PFSK-1 (cell line): Measurements from ENCODE around the gene LRRFIP2.

Source experiments
- FOXP2 ChIP-seq: optimal IDR thresholded peaks from 2 replicates; pipeline ENCODE3; 2011; ENCODE audit warnings: borderline replicate concordance, control low read depth, inconsistent platforms; ENCODE audit not compliant: insufficient read depth; ENCODE audit errors: extremely low read length, extremely low read depth
- POLR2AphosphoS5 ChIP-seq: IDR thresholded peaks from 2 replicates; pipeline ENCODE4 v1.6.1; 2012; ENCODE audit warnings: low read depth, mild to moderate bottlenecking, control low read depth, low read length, moderate library complexity
- SIN3A ChIP-seq: IDR thresholded peaks from 2 replicates; pipeline ENCODE4 v1.6.1; 2012; ENCODE audit warnings: mild to moderate bottlenecking, low read length, moderate library complexity, borderline replicate concordance; ENCODE audit not compliant: insufficient read depth
- TAF1 ChIP-seq: IDR thresholded peaks from 2 replicates; pipeline ENCODE4 v1.6.1; 2012; ENCODE audit warnings: low read length, control low read depth, borderline replicate concordance; ENCODE audit not compliant: insufficient read depth
- TF ChIP-seq, protein P1 (sequence below), 2 experiments: IDR thresholded peaks; 2 replicates each; pipeline versions ENCODE4 v1.6.1 to v1.8.0; 2011 to 2012; ENCODE audit warnings: low read depth in 2 of 2, low read length in 2 of 2, control low read depth in 1 of 2, inconsistent platforms in 1 of 2, mild to moderate bottlenecking in 1 of 2, moderate library complexity in 1 of 2; ENCODE audit not compliant: insufficient read depth in 1 of 2

Gene LRRFIP2

GRCh38 chr3:37040231-37040630 is 134.2 kb downstream of the LRRFIP2 start:
- TF ChIP-seq, protein P1, sequence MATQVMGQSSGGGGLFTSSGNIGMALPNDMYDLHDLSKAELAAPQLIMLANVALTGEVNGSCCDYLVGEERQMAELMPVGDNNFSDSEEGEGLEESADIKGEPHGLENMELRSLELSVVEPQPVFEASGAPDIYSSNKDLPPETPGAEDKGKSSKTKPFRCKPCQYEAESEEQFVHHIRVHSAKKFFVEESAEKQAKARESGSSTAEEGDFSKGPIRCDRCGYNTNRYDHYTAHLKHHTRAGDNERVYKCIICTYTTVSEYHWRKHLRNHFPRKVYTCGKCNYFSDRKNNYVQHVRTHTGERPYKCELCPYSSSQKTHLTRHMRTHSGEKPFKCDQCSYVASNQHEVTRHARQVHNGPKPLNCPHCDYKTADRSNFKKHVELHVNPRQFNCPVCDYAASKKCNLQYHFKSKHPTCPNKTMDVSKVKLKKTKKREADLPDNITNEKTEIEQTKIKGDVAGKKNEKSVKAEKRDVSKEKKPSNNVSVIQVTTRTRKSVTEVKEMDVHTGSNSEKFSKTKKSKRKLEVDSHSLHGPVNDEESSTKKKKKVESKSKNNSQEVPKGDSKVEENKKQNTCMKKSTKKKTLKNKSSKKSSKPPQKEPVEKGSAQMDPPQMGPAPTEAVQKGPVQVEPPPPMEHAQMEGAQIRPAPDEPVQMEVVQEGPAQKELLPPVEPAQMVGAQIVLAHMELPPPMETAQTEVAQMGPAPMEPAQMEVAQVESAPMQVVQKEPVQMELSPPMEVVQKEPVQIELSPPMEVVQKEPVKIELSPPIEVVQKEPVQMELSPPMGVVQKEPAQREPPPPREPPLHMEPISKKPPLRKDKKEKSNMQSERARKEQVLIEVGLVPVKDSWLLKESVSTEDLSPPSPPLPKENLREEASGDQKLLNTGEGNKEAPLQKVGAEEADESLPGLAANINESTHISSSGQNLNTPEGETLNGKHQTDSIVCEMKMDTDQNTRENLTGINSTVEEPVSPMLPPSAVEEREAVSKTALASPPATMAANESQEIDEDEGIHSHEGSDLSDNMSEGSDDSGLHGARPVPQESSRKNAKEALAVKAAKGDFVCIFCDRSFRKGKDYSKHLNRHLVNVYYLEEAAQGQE (IDR thresholded peaks at IDR 0.05; ENCODE audit: insufficient read depth in 1 of 2, low read depth in 2 of 2, low read length in 2 of 2) = no peak
- TF ChIP-seq SIN3A (no peak), TAF1 (no peak), POLR2AphosphoS5 (no peak), FOXP2 (no peak)

GRCh38 chr3:37039161-37039846 is 135.1 kb downstream of the LRRFIP2 start:
- TF ChIP-seq, protein P1 (IDR thresholded peaks at IDR 0.05; ENCODE audit: insufficient read depth in 1 of 2, low read depth in 2 of 2, low read length in 2 of 2) = no peak
- no peak for TF ChIP-seq SIN3A
- no peak for TF ChIP-seq TAF1
- TF ChIP-seq FOXP2 = no peak
- no peak for TF ChIP-seq POLR2AphosphoS5

- no peak for TF ChIP-seq FOXP2
These were observed 137.0 kb downstream of the LRRFIP2 start for GRCh38 chr3:37037352-37037751.

DNA sequence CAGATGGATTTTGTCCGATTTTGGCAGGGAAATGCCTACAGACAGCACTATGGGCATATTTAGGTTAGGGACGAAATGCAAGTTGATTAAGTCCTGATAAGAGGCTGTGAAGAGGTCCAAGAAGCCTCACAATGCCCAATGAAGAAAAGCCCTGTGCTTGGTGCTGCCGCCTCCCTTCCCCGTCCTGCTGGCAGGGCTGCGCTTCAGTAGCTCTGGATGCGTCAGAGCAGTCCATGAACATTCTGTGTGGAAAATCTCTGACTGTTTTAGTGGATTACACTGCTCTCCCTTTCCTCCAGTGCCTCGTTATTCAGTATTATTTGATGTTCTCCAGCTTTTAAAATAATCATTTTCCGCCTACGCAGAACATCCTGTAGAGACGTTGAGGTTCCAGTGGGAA is 141.4 kb downstream of the LRRFIP2 start:
- TF ChIP-seq TAF1 = no peak
- TF ChIP-seq SIN3A = no peak
- TF ChIP-seq POLR2AphosphoS5 = no peak
- TF ChIP-seq, protein P1 (IDR thresholded peaks at IDR 0.05; ENCODE audit: insufficient read depth in 1 of 2, low read depth in 2 of 2, low read length in 2 of 2) = no peak
- no peak for TF ChIP-seq FOXP2

DNA sequence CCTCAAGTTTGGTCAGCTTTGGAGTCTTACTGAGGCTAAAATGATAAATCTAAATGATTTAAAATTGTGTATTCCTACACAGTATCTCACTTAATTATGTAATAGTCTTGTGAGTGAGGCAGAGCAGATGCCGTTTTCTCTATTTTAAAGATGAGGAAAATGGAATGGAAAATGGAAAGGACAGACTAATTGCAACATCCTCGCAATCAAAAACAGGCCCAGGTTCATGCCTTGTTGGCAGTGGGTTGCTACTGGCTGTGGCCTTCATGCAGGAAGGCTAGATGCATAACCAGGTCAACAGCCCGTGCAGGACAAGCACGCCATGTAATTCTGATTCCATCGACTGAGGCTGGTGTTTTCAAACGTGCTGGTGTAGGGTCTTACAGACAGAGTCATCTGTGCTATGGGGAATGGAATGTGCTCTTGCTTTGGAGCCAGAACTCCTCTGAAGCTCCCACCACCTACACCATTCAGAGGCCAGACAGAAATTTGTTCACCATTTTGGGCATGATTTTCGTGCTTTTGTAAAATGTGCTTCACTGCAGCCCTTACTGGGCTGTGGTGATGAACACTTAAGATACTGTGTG is 143.2 kb downstream of the LRRFIP2 start:
- TF ChIP-seq SIN3A (no peak), FOXP2 (no peak), TAF1 (no peak), POLR2AphosphoS5 (no peak)
- TF ChIP-seq, protein P1 (IDR thresholded peaks at IDR 0.05; ENCODE audit: insufficient read depth in 1 of 2, low read depth in 2 of 2, low read length in 2 of 2) = no peak
